ENCODE results near the gene SOX11.

The SOX11 gene

GRCh38 chr2:5691221-5691984 lies 781 bp upstream of the SOX11 start:
- no peak for DNase-seq (ENCODE audit: low read depth in 2 of 2)

DNA sequence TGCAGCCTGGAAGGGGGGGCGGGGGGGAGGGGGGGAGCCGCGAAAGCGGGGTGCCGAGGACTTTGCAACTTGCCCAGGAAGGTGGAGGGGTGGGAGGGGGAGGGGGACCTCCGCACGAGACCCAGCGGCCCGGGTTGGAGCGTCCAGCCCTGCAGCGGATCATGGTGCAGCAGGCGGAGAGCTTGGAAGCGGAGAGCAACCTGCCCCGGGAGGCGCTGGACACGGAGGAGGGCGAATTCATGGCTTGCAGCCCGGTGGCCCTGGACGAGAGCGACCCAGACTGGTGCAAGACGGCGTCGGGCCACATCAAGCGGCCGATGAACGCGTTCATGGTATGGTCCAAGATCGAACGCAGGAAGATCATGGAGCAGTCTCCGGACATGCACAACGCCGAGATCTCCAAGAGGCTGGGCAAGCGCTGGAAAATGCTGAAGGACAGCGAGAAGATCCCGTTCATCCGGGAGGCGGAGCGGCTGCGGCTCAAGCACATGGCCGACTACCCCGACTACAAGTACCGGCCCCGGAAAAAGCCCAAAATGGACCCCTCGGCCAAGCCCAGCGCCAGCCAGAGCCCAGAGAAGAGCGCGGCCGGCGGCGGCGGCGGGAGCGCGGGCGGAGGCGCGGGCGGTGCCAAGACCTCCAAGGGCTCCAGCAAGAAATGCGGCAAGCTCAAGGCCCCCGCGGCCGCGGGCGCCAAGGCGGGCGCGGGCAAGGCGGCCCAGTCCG lies 540 bp downstream of the SOX11 start:
- no peak for DNase-seq (ENCODE audit: low read depth in 2 of 2)

- DNase-seq (ENCODE audit: low read depth in 2 of 2), result no peak
These were observed 1.4 kb downstream of the SOX11 start for GRCh38 chr2:5693287-5694201.

- DNase-seq (ENCODE audit: low read depth in 2 of 2), result no peak
These were observed 2.1 kb downstream of the SOX11 start for GRCh38 chr2:5694306-5694705.

DNA sequence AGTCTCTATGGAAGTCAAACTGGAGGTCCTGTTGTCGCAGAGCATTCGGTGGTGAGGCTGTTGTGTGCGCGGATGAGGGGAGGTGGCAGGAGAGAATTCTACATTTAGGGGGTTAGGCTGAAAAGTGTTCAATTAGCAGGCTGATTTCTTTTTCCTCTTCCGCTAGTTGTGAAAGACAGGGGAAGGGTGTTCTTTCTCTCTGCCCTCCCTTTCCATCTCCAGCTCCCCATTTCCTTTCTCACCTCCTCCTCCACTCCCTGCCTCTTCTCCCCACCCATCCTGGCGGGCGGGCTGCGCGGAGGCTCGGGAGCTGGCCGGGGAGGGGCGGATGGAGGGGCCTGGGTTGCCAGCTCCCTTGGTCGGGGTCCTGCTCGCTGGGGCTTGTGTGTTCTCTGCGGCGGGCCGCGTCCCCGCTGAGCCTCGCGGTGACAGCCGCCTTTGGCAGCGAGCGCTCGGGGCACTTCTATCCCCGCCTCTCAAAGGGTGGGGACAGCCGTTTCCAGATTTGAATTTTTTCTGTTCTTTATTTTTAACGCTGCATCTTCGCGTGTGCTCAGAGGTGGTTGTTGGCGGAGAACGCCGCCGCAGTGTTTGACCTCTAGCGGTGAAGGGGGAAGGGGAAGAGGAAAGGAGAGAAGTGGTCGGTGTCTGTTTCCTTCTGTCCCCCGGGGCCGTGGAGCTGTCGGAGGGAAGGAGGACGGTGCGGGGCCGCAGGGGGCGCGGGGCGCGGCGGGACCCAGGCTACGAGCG lies 3.6 kb downstream of the SOX11 start:
- no peak for DNase-seq (ENCODE audit: low read depth in 2 of 2)

GRCh38 chr2:5696404-5696944 lies 4.3 kb downstream of the SOX11 start:
- DNase-seq (ENCODE audit: low read depth in 2 of 2), result no peak

DNA sequence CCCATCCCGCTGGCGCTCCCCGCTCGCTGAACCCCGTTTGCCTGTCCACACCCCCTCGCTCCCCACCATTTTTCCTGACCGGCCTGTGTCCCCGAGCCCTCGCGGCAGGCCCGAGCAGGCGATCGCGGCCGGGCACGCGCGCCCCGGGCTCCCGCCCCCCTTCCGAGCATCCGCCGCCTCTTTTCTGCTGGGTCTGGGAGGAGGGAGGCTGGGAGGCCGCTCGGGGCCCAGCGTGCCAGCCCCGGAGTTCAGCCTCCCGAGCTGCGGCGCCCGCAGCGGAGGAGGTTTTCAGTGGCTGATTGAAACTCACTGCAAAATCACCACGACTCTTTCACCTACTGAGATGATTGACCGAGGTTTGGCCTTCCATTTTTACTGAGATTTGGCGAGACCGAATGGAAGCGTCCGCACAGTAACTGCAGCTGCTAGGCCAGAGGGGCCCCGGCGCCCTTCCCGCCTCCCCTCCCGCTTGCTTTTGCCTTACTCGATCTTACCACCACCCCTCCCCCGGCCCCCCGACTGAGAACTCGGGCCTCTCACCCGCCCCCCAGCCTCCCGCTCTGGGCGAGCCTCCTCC lies 4.8 kb downstream of the SOX11 start:
- no peak for DNase-seq (ENCODE audit: low read depth in 2 of 2)

DNA sequence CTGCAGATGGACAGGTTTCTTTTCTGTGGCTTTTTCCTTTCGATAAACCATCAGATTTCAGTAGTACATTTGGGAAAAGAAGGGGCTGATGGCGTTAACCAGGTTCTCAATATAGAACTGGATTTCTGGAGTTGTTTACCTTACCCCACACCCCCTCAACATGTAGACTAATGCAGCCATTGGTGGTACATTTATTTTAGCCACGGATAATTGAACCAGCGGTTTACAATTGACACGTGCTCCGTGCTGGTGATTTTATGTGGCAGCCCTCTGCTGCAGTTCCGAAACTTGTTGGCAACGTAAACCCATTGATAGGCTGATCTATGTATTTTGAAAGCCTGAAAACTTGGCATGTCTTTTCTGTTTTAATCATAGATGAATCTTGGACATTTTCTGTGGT lies 5.4 kb downstream of the SOX11 start:
- DNase-seq (ENCODE audit: low read depth in 2 of 2), result no peak

DNA sequence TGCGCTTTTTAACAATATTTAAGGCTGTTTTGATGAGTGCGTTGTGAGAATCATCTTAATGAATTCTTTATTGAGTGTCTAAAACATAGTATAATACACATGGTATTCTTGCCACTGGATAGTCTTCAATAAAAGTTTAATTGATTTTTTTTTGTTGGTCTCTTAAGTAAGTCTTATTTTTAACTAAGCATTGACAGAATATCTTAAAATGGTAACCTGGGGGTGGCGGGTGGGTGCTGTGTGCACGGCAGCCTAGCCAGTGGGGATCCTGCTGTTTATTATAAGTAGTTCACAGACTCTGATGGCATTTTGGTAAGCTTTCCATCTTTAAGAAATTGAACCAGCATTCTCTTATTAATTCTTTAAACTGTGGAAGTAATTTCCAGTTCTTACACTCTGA lies 6.0 kb downstream of the SOX11 start:
- DNase-seq (ENCODE audit: low read depth in 2 of 2), result no peak

DNA sequence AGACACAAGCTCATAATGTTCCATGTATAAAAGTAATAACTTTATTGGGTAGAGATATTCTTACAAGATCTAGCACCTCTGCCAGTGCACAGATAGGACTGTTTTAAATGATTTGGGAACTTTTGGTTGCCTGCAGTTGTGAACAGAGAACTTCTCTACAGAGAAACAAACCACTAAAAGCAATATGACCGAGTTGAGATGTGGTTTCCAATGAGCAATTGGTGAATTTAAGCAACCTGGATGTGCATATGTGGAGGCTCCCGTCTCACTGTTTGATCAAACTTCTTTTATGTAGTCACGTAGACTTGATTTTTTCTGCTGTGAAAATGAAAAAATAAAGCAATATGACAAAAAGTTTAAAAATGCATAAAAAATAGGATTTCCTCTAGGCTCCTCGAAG lies 7.8 kb downstream of the SOX11 start:
- DNase-seq (ENCODE audit: low read depth in 2 of 2), result no peak

DNA sequence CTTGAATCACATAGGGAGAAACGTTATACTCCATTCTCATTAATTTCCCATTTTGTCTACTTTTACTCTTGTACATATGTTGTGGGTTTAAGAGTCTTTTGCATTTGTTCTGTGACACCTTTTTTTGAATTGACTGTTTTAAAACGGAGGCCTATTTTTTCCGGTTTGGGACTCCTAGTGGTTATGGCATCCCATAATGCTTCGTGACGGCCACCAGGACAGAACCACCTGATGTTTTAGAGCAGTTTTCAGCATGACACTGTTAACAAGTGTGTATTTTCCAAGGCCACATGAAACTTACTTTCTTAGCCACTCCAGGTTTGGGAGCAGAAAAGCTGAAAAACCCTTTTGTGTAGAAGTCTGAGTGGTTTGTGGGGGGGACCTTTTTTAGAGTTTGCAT lies 8.4 kb downstream of the SOX11 start:
- no peak for DNase-seq (ENCODE audit: low read depth in 2 of 2)

GRCh38 chr2:5701266-5701665 lies 9.1 kb downstream of the SOX11 start:
- no peak for DNase-seq (ENCODE audit: low read depth in 2 of 2)

DNA sequence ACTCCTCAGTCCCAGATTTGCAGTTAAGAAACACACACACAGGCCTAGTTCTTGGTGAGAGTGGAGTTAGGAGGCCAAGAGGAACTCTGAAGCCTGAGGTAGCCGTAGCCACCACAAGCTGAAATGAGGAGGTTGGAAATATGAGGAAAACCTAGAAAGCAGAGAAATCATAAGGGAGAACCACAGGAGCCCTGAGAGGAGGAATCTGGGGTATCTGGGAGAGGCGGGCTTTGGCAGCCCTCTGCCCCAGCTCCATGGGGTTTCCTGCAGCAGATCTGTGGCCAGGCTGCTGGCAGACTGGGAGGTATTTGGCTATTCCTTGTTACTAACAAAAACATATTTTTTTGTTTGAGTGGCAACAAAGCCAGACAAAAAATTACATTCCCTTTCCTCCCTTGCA lies 11.0 kb downstream of the SOX11 start:
- no peak for DNase-seq (ENCODE audit: low read depth in 2 of 2)

- no peak for DNase-seq (ENCODE audit: low read depth in 2 of 2)
These were observed 13.3 kb downstream of the SOX11 start for GRCh38 chr2:5705490-5705889.

GRCh38 chr2:5706717-5707455 lies 14.7 kb downstream of the SOX11 start:
- DNase-seq (ENCODE audit: low read depth in 2 of 2), result no peak

DNA sequence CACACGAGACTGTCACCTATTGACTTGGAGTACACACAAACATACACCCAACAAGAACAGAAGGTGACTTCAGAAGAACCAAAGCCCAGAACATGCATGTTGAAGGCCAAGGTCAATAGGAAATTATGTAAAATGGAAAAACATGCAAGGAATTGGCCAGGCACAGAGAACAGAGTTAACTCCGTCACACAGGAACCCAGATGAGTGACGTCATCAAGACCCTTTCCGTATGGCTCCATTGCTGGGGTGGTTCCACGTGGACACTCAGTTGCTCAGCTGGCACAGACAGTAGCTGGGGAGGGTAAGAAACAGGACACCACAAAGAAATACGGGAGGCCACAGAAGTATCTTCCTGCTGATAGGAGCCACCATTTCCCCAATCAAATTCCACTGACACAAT lies 18.4 kb downstream of the SOX11 start:
- DNase-seq (ENCODE audit: low read depth in 2 of 2), result no peak

DNA sequence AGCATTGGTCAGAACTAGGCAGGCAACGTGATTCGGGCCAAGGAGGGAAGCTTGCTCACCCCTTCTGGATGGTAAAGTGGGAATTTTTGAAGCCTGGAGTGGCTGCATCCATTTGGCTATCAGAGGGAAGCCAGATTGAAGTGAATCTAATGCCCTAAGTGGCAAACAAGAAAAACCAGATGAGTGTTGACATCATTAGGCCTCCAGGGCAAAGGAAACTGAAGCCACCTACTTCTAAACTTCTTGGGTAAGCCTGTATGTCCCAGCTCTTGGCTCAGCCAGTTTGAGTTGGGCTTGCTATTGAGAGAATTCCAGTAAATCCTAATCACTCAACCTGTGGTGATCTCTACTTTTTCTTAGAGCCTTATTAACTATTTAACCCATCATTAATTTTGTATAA lies 20.9 kb downstream of the SOX11 start:
- DNase-seq (ENCODE audit: low read depth in 2 of 2), result no peak

- no peak for DNase-seq (ENCODE audit: low read depth in 2 of 2)
These were observed 27.6 kb downstream of the SOX11 start for GRCh38 chr2:5719629-5720334.

GRCh38 chr2:5720426-5720825 lies 28.2 kb downstream of the SOX11 start:
- DNase-seq (ENCODE audit: low read depth in 2 of 2), result no peak

DNA sequence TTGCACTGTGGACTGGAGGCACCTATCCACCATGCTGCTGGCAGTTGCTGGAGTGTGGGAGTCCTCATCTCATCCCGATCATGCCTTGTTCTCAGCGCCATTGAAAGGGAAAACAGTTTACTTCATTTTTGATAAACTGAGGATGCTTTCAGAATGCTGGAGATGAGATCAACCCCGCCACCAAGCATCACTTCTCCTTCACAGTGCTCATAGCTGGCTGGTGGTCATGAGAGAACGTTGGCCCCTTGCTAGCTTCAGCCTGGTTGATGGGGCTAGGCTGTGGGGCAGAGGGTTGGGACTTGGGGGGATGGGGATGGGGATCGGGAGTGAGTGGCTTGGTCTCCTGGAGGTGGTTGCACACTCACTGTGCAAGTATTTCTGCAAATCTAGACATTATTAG lies 30.1 kb downstream of the SOX11 start:
- DNase-seq (ENCODE audit: low read depth in 2 of 2), result no peak
